HG03558 (cell line): ENCODE data around the gene PIGU.
"Not testable (repeated sequence)": the region's sequence is repeated elsewhere in the genome, so short reads cannot be mapped to it uniquely, and the experiment has no call there.

ENCODE experiments used
- ATAC-seq: cut with Tn5 transposase; IDR thresholded peaks from one replicate; pipeline ENCODE4 v1.9.1; 2021; ENCODE audit warnings: moderate number of reproducible peaks; ENCODE audit not compliant: unreplicated experiment; ENCODE audit errors: extremely low read depth

PIGU gene, protein sequence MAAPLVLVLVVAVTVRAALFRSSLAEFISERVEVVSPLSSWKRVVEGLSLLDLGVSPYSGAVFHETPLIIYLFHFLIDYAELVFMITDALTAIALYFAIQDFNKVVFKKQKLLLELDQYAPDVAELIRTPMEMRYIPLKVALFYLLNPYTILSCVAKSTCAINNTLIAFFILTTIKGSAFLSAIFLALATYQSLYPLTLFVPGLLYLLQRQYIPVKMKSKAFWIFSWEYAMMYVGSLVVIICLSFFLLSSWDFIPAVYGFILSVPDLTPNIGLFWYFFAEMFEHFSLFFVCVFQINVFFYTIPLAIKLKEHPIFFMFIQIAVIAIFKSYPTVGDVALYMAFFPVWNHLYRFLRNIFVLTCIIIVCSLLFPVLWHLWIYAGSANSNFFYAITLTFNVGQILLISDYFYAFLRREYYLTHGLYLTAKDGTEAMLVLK

DNA sequence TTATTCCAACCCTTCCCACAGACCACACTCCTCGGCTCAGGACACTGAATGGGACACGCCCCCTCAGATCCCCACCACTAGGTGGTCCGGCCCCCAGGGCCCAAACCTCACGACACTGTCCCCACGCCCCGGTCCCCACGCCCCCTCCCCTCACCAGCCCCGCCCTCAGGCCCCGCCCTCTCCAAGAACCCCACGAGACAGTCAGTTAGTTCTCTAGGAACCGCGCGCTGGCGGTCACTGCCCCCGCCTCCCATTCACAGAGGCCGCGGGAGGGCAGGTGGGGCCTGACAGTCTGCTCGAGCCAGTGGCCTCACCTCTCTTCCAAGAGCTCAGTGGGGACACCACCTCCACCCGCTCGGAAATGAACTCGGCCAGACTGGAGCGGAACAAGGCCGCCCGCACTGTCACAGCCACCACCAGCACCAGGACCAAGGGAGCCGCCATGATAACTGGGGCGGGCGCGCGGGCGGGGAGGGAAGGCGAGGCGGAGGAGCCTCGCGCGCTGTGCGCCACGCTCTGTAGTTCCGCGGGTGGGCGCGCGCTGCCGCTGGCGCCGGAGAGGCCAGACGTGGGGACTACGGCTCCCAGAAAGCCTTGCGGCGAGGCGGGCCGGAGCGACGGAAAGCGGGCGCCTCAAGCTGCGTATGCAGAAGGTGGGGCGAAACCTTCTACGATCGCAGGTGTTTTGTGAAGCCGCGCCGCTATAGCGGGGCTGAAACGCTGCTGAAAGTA is at the start of gene PIGU:
Gene PIGU, minus strand, starts transcription at position 451 of the 732 bp plus-strand sequence. Its CDS starts 7 bp downstream, at position 444.
- peak; percentile 89 for ATAC-seq

GRCh38 chr20:34724172-34724571 is 47.3 kb upstream of the PIGU start:
- ATAC-seq = no peak

DNA sequence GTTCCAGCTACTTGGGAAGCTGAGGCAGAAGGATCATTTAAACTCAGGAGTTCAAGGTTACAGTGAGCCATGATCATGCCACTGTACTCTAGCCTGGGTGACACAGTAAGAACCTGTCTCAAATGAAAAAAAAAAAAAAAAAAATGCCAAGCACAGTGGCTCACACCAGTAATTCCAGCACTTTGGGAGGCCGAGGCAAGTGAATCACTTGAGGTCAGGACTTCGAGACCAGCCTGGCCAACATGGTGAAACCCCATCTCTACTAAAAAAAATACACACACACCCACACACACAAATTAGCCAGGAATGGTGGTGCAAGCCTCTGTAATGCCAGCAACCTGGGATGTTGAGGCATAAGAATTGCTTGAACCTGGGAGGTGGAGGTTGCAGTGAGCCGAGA is 45.7 kb upstream of the PIGU start:
- ATAC-seq = not testable (repeated sequence)

GRCh38 chr20:34720266-34720665 is 43.4 kb upstream of the PIGU start:
- no peak for ATAC-seq

- peak; percentile 87 for ATAC-seq
Observed at GRCh38 chr20:34719242-34720017, 42.5 kb upstream of the PIGU start.

DNA sequence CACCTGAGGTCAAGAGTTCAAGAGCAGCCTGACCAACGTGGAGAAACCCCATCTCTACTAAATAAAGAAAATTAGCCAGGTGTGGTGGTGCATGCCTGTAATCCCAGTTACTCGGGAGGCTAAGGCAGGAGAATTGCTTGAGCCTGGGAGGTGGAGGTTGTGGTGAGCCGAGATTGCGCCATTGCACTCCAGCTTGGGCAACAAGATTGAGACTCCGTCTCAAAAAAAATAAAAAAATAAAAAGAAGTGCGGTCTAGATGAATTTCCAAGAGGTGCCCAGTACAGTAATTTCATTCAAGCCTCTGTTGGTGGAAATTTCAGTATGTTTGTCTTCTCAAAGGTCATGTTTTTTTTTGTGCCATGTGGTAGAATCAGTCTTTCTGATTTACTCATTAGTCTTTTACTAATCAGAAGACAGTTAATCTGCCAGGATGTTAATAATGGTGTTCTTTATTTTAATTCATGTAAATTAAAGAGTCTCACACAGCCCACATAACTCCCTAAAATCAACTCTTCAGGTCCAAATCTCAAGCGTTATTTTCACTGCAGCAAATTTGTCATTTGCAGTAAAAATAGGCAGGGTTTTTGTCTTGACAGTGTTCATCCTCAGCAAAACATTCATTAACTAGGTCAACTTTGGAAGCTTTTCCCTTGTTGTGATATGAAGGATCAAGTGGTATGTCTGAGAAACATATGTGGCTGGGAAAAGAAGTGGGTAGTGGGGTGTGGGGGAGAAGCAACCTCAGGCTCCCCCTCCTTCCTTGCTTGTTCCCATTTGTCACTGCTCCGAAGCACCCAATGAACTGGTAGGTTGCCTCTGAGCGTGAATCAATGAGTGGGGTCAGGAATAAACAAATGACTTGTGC is 40.6 kb upstream of the PIGU start:
- no peak for ATAC-seq

DNA sequence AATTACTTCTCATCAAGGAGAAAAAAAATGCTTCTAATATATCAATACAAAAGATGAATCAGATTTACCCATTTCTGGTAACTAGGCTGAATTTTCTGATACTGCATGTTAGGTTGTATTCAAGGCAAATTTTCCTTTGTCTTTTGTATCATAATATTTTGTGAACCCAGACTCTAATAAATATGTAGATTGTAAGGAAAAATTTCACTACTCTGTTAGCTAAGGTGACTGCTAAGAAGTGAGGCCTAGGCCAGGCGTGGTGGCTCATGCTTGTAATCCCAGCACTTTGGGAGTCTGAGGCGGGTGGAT is 40.0 kb upstream of the PIGU start:
- ATAC-seq = no peak

- ATAC-seq = no peak
Observed at GRCh38 chr20:34715384-34715783, 38.5 kb upstream of the PIGU start.

DNA sequence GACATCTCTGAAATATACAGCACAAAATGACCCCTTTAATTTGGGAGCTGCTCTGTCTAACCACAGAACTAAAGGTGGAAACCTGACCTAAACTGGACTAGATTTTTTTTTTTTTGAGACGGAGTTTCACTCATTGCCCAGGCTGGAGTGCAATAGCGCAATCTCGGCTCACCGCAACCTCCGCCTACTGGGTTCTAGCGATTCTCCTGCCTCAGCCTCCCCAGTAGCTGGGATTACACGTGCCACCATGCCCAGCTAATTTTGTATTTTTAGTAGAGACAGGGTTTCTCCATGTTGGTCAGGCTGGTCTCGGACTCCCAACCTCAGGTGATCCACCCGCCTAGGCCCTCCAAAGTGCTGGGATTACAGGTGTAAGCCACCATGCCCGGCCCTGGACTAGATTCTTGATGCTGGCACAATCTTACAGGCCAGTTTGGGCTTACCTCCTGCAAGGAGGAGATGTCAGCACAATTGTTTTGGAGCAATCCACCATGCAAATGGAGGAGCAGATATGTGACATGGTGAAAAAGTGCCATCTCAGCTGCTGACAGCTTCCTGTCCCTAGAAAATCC is 37.1 kb upstream of the PIGU start:
- ATAC-seq = not testable (repeated sequence)

DNA sequence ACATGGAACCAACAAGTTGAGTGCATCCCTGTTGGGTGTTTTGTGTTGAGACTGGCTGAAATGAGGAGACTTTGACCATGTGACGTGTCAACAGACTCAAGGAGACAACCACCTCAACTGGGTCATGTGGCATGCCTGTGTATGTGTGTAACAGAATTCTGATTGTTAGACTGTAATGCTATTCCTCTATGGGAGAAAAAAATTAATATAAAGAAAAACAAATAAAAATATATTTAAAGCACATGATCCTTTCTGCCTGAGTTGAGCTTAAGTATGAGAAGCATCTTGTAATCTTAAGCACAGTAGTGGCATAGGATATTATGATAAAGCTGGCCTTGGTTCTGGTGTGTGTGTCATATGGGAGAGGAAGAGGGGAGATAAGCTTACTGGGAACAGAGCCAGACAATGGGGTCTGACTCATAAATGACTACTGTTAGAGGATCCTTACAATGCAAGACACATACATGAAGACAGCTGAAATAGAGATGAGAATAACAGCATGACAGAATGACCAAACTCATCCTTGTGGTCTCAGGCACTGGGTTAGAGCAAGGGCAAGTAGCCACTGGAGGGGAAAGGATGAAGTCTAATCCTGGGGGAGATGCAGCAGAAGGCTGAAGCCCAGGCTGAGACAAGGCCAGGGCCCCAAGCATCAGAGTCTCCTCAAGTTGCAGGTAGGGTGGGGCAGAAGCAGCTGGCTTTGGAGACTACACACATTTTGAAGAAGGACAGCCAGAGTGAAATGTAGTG is 36.5 kb upstream of the PIGU start:
- ATAC-seq = no peak

DNA sequence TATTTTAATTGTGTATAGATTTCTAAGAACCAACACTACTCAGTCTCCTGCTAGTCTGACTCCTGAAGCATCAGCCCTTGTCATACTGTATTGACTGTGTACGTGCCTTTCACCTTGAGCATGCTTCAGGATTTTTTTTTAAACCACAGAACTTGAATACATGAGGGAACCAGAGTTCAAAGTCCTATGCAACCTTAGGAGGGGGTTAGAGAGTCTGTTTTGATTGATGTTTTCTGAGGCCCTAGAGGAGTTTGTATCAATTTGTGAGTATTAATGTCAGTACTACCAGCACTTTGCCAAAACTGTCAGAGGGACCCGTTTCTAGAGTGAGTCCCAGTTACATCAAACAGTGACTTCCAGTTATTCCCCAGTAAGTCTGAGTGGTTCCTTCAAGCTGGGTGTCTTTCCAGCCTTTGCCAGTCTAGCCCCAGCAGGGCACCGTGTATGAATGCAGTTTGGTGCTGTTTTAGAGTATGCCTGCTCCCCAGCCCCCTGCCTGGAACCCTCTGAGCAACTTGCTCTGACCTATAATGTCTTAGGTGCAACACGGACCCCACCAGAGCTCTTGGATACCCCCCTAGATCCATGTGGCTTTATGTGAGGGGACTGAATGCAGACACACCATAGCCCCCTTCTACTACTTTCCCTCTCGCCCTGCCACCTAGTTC is 35.8 kb upstream of the PIGU start:
- ATAC-seq = no peak

DNA sequence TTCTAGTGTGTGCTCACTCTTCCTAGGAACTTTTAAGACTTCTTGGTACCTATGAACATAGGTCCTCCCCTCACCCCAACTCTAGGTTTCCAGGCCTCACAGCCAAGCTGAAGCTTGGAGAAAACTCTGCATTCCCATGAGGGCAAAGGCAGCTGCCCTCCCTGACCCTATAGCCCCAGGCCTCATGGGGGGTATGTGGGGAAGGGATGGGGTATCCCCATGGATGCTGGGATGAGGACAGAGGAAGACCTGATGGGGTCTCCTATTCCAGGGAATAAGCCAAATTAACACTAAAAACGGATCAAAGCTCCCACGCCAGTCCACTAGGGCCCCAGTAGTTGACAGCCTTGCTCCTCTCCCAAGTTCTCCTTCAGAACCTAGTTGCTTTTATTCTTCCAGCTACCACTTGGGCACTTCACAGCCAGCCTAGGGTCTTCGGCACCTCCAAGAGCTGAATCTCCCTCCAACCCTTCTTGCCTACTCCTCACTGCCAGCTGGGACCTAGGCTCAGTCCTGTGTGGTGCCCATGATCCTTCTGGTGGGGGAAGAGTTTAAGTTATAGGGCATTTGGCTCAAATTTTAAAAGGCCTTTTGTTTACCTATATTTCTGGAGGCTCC is 35.0 kb upstream of the PIGU start:
- no peak for ATAC-seq

- no peak for ATAC-seq
Observed at GRCh38 chr20:34710861-34711574, 34.1 kb upstream of the PIGU start.

DNA sequence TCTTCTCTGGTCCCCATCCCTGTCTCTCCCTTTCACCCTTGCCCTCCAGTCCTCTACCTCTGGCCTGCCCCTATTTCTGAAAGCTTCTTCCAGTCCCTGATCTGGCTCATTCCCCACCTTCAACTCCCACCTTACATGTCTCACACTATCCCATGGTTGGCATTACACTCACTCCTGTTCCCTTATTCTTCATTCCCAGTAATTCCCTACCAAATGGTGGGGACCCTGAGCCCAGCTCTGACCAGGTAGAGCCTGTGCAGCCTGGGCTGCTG is 33.6 kb upstream of the PIGU start:
- ATAC-seq = no peak

DNA sequence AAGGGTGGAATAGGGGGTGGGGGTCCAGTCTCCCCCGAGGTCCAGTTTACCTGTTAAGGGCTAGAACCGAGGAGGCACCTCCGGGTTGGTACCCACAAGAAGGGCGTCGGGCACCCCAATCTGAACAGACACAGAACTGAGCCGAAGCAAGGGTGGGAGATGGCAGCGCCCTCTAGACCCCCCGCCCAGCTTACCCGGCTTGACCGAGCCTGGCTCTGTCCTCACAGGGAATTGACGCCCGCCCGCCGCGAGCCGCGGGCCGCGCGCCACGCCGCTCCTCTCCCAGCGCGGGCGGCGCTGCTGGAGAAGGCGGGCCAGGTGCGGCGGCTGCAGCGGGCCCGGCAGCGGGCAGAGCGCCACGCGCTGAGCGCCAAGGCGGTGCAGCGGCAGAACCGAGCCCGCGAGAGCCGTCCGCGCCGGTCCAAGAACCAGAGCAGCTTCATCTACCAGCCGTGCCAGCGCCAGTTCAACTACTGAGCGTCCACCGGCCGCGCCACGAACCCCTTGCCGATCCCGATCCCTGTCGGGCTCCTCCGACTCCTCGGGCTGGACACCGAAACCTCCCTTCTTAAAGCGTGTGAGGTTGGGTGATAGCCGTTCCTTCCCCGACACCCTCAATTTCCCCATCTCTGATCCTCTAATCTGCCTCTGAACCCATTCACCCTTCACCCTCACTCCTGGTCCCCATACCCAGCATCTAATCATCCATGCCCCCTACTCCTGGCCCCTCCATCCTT is 33.1 kb upstream of the PIGU start:
- no peak for ATAC-seq

DNA sequence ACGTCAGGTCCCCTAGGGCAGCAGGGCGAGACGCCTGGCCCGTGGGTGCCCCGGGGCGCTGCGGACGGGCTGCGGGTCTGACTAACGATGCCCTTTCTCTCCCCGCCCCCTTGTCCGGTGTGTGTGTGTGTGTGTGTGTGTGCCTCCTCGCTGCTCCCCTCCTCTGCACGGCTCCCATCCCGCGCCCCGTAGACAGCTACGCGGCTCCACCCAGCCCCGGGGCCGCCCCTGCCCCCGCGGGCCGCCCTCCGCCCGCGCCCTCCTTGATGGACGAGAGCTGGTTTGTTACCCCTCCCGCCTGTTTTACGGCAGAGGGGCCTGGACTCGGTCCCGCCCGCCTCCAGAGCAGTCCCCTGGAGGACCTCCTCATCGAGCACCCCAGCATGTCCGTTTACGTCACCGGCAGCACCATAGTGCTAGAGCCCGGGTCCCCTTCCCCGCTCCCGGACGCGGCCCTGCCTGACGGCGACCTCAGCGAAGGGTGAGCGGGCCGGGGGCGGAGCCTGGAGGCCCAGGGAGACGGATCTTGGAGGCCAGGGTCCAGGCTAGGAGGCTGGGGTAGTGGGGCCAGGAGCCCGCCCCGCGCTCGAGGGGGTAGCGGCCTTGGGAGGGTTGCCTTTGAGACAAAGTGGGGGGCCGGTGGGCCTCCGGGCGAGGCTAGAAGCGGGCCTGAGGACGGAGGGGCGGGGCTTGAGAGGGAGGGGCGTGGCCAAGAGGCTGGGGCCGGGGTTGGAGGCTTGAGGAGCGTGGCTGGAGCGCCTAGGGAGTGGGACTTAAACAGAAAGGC is 32.3 kb upstream of the PIGU start:
- peak; percentile 33 for ATAC-seq
